DMS 273 (cell line): ENCODE data around the gene AP3D1.
"Not testable (repeated sequence)": the region's sequence is repeated elsewhere in the genome, so short reads cannot be mapped to it uniquely, and the experiment has no call there.

Experiments used
- DNase-seq: peaks from one replicate; lab custom pipeline; 2025; ENCODE audit not compliant: unreplicated experiment; lab: John Stamatoyannopoulos, UW

Gene AP3D1

GRCh38 chr19:2151339-2152229 lies at the start of gene AP3D1:
TSS of gene AP3D1 (minus strand) at chr19:2151566. CDS start at chr19:2151334, 232 bp downstream.
- peak; percentile 100 for DNase-seq

GRCh38 chr19:2200624-2201294 lies 49.4 kb upstream of the AP3D1 start:
- not testable (repeated sequence) for DNase-seq

GRCh38 chr19:2199861-2200623 lies 48.7 kb upstream of the AP3D1 start:
- DNase-seq: no peak

- no peak for DNase-seq
Measured at GRCh38 chr19:2199215-2199614, 47.8 kb upstream of the AP3D1 start.

GRCh38 chr19:2198317-2198716 lies 47.0 kb upstream of the AP3D1 start:
- DNase-seq: no peak

- DNase-seq: no peak
Measured at GRCh38 chr19:2197270-2197669, 45.9 kb upstream of the AP3D1 start.

- DNase-seq: no peak
Measured at GRCh38 chr19:2195914-2196313, 44.5 kb upstream of the AP3D1 start.

GRCh38 chr19:2195361-2195760 lies 44.0 kb upstream of the AP3D1 start:
- DNase-seq: no peak

- no peak for DNase-seq
Measured at GRCh38 chr19:2194513-2195078, 43.2 kb upstream of the AP3D1 start.

- DNase-seq: no peak
Measured at GRCh38 chr19:2193807-2194206, 42.4 kb upstream of the AP3D1 start.

GRCh38 chr19:2192862-2193261 lies 41.5 kb upstream of the AP3D1 start:
- DNase-seq: no peak

GRCh38 chr19:2191456-2192310 lies 40.3 kb upstream of the AP3D1 start:
- no peak for DNase-seq

- no peak for DNase-seq
Measured at GRCh38 chr19:2190848-2191455, 39.6 kb upstream of the AP3D1 start.

- DNase-seq: no peak
Measured at GRCh38 chr19:2189880-2190279, 38.5 kb upstream of the AP3D1 start.

- no peak for DNase-seq
Measured at GRCh38 chr19:2188708-2189385, 37.5 kb upstream of the AP3D1 start.

GRCh38 chr19:2187159-2187558 lies 35.8 kb upstream of the AP3D1 start:
- no peak for DNase-seq

GRCh38 chr19:2186071-2186846 lies 34.9 kb upstream of the AP3D1 start:
- no peak for DNase-seq

- no peak for DNase-seq
Measured at GRCh38 chr19:2185734-2186070, 34.3 kb upstream of the AP3D1 start.
